H9 (cell line): ENCODE measurements around the gene IMPA2. TPM values are rescaled to one million over a fixed set of nuclear protein-coding genes. Genes with fewer than 3 reads are reported as not detected.

ENCODE experiments used
- DNase-seq: peaks from one replicate; pipeline ENCODE4 v3.0.0-alpha.2; 2017
- H2AFZ ChIP-seq: one replicate; pipeline ENCODE4 v1.6.1; 2013; ENCODE audit warnings: mild to moderate bottlenecking, low read length, control low read depth, moderate library complexity
- H2AK5ac ChIP-seq: 2 replicates; pipeline ENCODE4 v1.6.1; 2013; ENCODE audit warnings: low read length, control low read depth, mixed read lengths; ENCODE audit not compliant: insufficient read length
- H2BK120ac ChIP-seq: one replicate; pipeline ENCODE4 v1.6.1; 2013; ENCODE audit warnings: low read depth, mild to moderate bottlenecking, low read length, control low read depth, inconsistent platforms; ENCODE audit not compliant: poor library complexity, severe bottlenecking
- H2BK12ac ChIP-seq: 2 replicates; pipeline ENCODE4 v1.6.1; 2013; ENCODE audit warnings: low read length, control low read depth, mixed read lengths, low read depth; ENCODE audit not compliant: insufficient read length
- H2BK15ac ChIP-seq: 2 replicates; pipeline ENCODE4 v1.6.1; 2013; ENCODE audit warnings: low read depth, low read length, control low read depth
- H2BK20ac ChIP-seq: one replicate; pipeline ENCODE4 v1.6.1; 2013; ENCODE audit warnings: low read depth, mild to moderate bottlenecking, low read length, control low read depth, inconsistent platforms; ENCODE audit not compliant: poor library complexity, severe bottlenecking
- H2BK5ac ChIP-seq: 2 replicates; pipeline ENCODE4 v1.6.1; 2013; ENCODE audit warnings: low read length, control low read depth, mixed read lengths; ENCODE audit not compliant: insufficient read length
- H3K14ac ChIP-seq: 2 replicates; pipeline ENCODE4 v1.6.1; 2013; ENCODE audit warnings: low read length, control low read depth; ENCODE audit not compliant: insufficient read depth
- H3K18ac ChIP-seq: 2 replicates; pipeline ENCODE4 v1.6.1; 2013; ENCODE audit warnings: low read depth, mild to moderate bottlenecking, mixed read lengths, low read length, control low read depth; ENCODE audit not compliant: insufficient read length
- H3K23ac ChIP-seq: 2 replicates; pipeline ENCODE4 v1.6.1; 2013; ENCODE audit warnings: low read length, control low read depth, mixed read lengths, low read depth; ENCODE audit not compliant: insufficient read length
- H3K23me2 ChIP-seq: 2 replicates; pipeline ENCODE4 v1.6.1; 2013; ENCODE audit warnings: low read depth, mild to moderate bottlenecking, mixed read lengths, low read length, control low read depth; ENCODE audit not compliant: insufficient read length, poor library complexity, severe bottlenecking
- H3K27ac ChIP-seq: 2 replicates; pipeline ENCODE4 v1.5.1; 2013; ENCODE audit warnings: low read length, control low read depth, mixed read lengths, low read depth; ENCODE audit not compliant: insufficient read length
- H3K27me3 ChIP-seq: 2 replicates; pipeline ENCODE4 v1.6.1; 2013; ENCODE audit warnings: low read length, control low read depth, inconsistent platforms; ENCODE audit not compliant: insufficient read depth
- H3K4ac ChIP-seq: 2 replicates; pipeline ENCODE4 v1.6.1; 2013; ENCODE audit warnings: low read depth, mild to moderate bottlenecking, control low read depth, inconsistent platforms, low read length, moderate library complexity
- H3K4me1 ChIP-seq: 2 replicates; pipeline ENCODE4 v1.6.1; 2013; ENCODE audit warnings: low read length, control low read depth, inconsistent platforms; ENCODE audit not compliant: insufficient read depth
- H3K4me2 ChIP-seq: 2 replicates; pipeline ENCODE4 v1.6.1; 2013; ENCODE audit warnings: low read length, control low read depth, mixed read lengths; ENCODE audit not compliant: insufficient read length, insufficient read depth
- H3K56ac ChIP-seq: 2 replicates; pipeline ENCODE4 v1.6.1; 2013; ENCODE audit warnings: low read depth, mild to moderate bottlenecking, mixed read lengths, low read length, control low read depth; ENCODE audit not compliant: insufficient read length
- H3K79me1 ChIP-seq: 2 replicates; pipeline ENCODE4 v1.6.1; 2013; ENCODE audit warnings: low read depth, mild to moderate bottlenecking, moderate library complexity, low read length, control low read depth, inconsistent platforms; ENCODE audit not compliant: insufficient read depth, poor library complexity, severe bottlenecking
- H3K79me2 ChIP-seq: 2 replicates; pipeline ENCODE4 v1.6.1; 2013; ENCODE audit warnings: low read length, control low read depth, inconsistent platforms; ENCODE audit not compliant: insufficient read depth
- H3K9ac ChIP-seq: 2 replicates; pipeline ENCODE4 v1.6.1; 2013; ENCODE audit warnings: low read length, control low read depth, mixed read lengths; ENCODE audit not compliant: insufficient read length; ENCODE audit errors: extremely low read depth
- H3K9me3 ChIP-seq: one replicate; pipeline ENCODE4 v1.6.1; 2013; ENCODE audit warnings: low read depth, low read length, inconsistent platforms; ENCODE audit not compliant: control insufficient read depth
- H3T11ph ChIP-seq: one replicate; pipeline ENCODE4 v1.6.1; 2013; ENCODE audit warnings: mild to moderate bottlenecking, low read length, control low read depth, inconsistent platforms
- H4K20me1 ChIP-seq: one replicate; pipeline ENCODE4 v1.6.1; 2013; ENCODE audit not compliant: control insufficient read depth, insufficient read length, insufficient read depth
- H4K5ac ChIP-seq: 2 replicates; pipeline ENCODE4 v1.6.1; 2013; ENCODE audit warnings: low read depth, mild to moderate bottlenecking, mixed read lengths, low read length, control low read depth; ENCODE audit not compliant: insufficient read length
- H4K8ac ChIP-seq: replicated peaks from 2 replicates; pipeline ENCODE4 v1.6.1; 2013; ENCODE audit warnings: low read length, control low read depth, mixed read lengths, low read depth; ENCODE audit not compliant: insufficient read length
- H4K91ac ChIP-seq: 2 replicates; pipeline ENCODE4 v1.6.1; 2013; ENCODE audit warnings: low read depth, mild to moderate bottlenecking, moderate library complexity, mixed read lengths, low read length, control low read depth; ENCODE audit not compliant: insufficient read length
- H3K27ac Mint-ChIP-seq, 3 experiments: 2 replicates in 2 of 3; 3 replicates in 1 of 3; pipeline ENCODE4 v1.8.0; 2020 to 2021; ENCODE audit warnings: mixed read lengths in 3 of 3, mild to moderate bottlenecking in 1 of 3, moderate library complexity in 1 of 3
- H3K27me3 Mint-ChIP-seq: 2 replicates; pipeline ENCODE4 v1.8.0; 2021; ENCODE audit warnings: low read depth, mild to moderate bottlenecking, moderate library complexity, mixed read lengths
- H3K36me3 Mint-ChIP-seq, 3 experiments: 2 replicates in 2 of 3; 3 replicates in 1 of 3; pipeline ENCODE4 v1.8.0; 2020 to 2021; ENCODE audit warnings: low read depth in 3 of 3, mixed read lengths in 3 of 3; ENCODE audit not compliant: insufficient read depth in 1 of 3
- H3K4me1 Mint-ChIP-seq, 2 experiments: 2 replicates each; pipeline ENCODE4 v1.8.0; 2020; ENCODE audit warnings: mixed read lengths in 2 of 2
- H3K4me3 Mint-ChIP-seq, 2 experiments: 2 replicates in 1 of 2; 3 replicates in 1 of 2; pipeline ENCODE4 v1.8.0; 2020 to 2021; ENCODE audit warnings: mild to moderate bottlenecking in 2 of 2, mixed read lengths in 2 of 2, moderate library complexity in 1 of 2
- H3K9me3 Mint-ChIP-seq, 2 experiments: 2 replicates in 1 of 2; 3 replicates in 1 of 2; pipeline ENCODE4 v1.8.0; 2020; ENCODE audit warnings: mild to moderate bottlenecking in 2 of 2, mixed read lengths in 2 of 2, moderate library complexity in 1 of 2
- CTCF ChIP-seq: fragments of 200-600 bp; sonication (generic); conservative IDR thresholded peaks from 3 replicates; pipeline ENCODE4 v1.8.0; 2021; ENCODE audit warnings: antibody characterized with exemption, mild to moderate bottlenecking
- WGBS: extraction: QIAGEN DNeasy Blood & Tissue Kit; methylation state at CpG from one replicate; pipeline ENCODE4 v1.1.7; 2013; ENCODE audit warnings: missing lambda C conversion rate, low lambda C conversion rate, mixed read lengths; ENCODE audit not compliant: insufficient read length; ENCODE audit errors: extremely low coverage; 5-methylcytosine and 5-hydroxymethylcytosine counted together
- total RNA-seq: library from RNA; stranded (reverse); gene quantifications from 2 replicates; pipeline ENCODE4 v1.2.1, GENCODE V29; 2021

The IMPA2 gene
- total RNA-seq, 1 experiment from 2014 or later, result 73.8 TPM

- H3K27me3 ChIP-seq, result no peaks in the 10 kb centered on the region
- TF ChIP-seq CTCF, result no peak
- no peak for DNase-seq
- H4K8ac ChIP-seq, result no peak overlapping the region
- no peak overlapping the region for H2AFZ ChIP-seq
- no peaks in the 10 kb centered on the region for H3K9me3 ChIP-seq
- no peak overlapping the region for H2BK5ac ChIP-seq
- peaks cover 16 to 18% of the 10 kb centered on the region in 2 experiments; a peak in 4 of 5 replicates for H3K9me3 Mint-ChIP-seq
- peaks cover 3 to 14% (median 12%) of the 10 kb centered on the region in 3 experiments; a peak in 5 of 7 replicates for H3K36me3 Mint-ChIP-seq
- H3K4ac ChIP-seq, result no peak overlapping the region
- no peak overlapping the region for H2BK20ac ChIP-seq
- no peak overlapping the region for H3K9ac ChIP-seq
- H2BK120ac ChIP-seq, result no peak overlapping the region
- H3T11ph ChIP-seq, result no peak overlapping the region
- no peak overlapping the region for H2AK5ac ChIP-seq
- H3K23me2 ChIP-seq, result no peaks in the 10 kb centered on the region
- H3K4me3 Mint-ChIP-seq, result no peak overlapping the region
- H3K23ac ChIP-seq, result no peak overlapping the region
- H4K20me1 ChIP-seq, result no peaks in the 10 kb centered on the region
- H4K91ac ChIP-seq, result no peak overlapping the region
- H3K79me1 ChIP-seq, result no peaks in the 10 kb centered on the region
- H3K56ac ChIP-seq, result no peak overlapping the region
- H3K4me2 ChIP-seq, result no peak overlapping the region
- no peaks in the 10 kb centered on the region for H3K79me2 ChIP-seq
- no peak overlapping the region for H3K27ac ChIP-seq
- no peak overlapping the region for H2BK12ac ChIP-seq
- no peak overlapping the region for H3K14ac ChIP-seq
- no peak overlapping the region for H4K5ac ChIP-seq
- peaks cover 2% of the 10 kb centered on the region for H3K27me3 Mint-ChIP-seq
- no peak overlapping the region; a peak in 1 of 7 replicates for H3K27ac Mint-ChIP-seq
- no CpG with 5 or more reads among the region's 5 CpGs for WGBS
- no peaks in the 10 kb centered on the region for H3K4me1 ChIP-seq
- no peak overlapping the region for H3K18ac ChIP-seq
- no peak overlapping the region for H2BK15ac ChIP-seq
- H3K4me1 Mint-ChIP-seq, result peaks cover 28 to 37% of the 10 kb centered on the region in 2 experiments
Measured at GRCh38 chr18:11953113-11953512, 28.2 kb upstream of the IMPA2 start.
